HepG2 (cell line): ENCODE results near the gene KLHDC1. TPM values are rescaled to one million over a fixed set of nuclear protein-coding genes. Genes with fewer than 3 reads are reported as not detected.

Experiments
- BRF2 ChIP-seq: sonication (generic); formaldehyde crosslinking; IDR thresholded peaks from 2 replicates; pipeline ENCODE4 v1.8.1; 2022; ENCODE audit warnings: mild to moderate bottlenecking, missing genetic modification reagents
- HOMEZ ChIP-seq: IDR thresholded peaks from 2 replicates; pipeline ENCODE4 v1.6.1; 2016; ENCODE audit warnings: low read depth
- HOXA9 ChIP-seq: sonication (generic); formaldehyde crosslinking; IDR thresholded peaks from 2 replicates; pipeline ENCODE4 v1.8.1; 2022; ENCODE audit warnings: missing genetic modification reagents, mild to moderate bottlenecking, moderate library complexity, borderline replicate concordance
- KAT8 ChIP-seq: IDR thresholded peaks from 2 replicates; pipeline ENCODE4 v1.6.1; 2016; ENCODE audit warnings: missing genetic modification reagents, missing compliant biosample characterization
- KLF6 ChIP-seq: IDR thresholded peaks from 2 replicates; pipeline ENCODE4 v1.8.0; 2016; ENCODE audit warnings: missing biosample characterization, missing genetic modification reagents
- NCOA5 ChIP-seq: sonication (generic); formaldehyde crosslinking; IDR thresholded peaks from 2 replicates; pipeline ENCODE4 v1.4.0; 2020; ENCODE audit warnings: missing genetic modification reagents
- NFKBIZ ChIP-seq: IDR thresholded peaks from 2 replicates; pipeline ENCODE4 v1.6.1; 2018; ENCODE audit warnings: missing genetic modification reagents, missing compliant biosample characterization
- NR0B2 ChIP-seq: sonication (generic); formaldehyde crosslinking; IDR thresholded peaks from 2 replicates; pipeline ENCODE4 v1.4.0; 2020; ENCODE audit warnings: mild to moderate bottlenecking, missing genetic modification reagents
- NRL ChIP-seq: sonication (generic); formaldehyde crosslinking; IDR thresholded peaks from 2 replicates; pipeline ENCODE4 v1.5.0; 2020; ENCODE audit warnings: missing genetic modification reagents, mild to moderate bottlenecking, moderate library complexity, borderline replicate concordance
- SMAD9 ChIP-seq: sonication (generic); formaldehyde crosslinking; IDR thresholded peaks from 2 replicates; pipeline ENCODE4 v1.5.1; 2020; ENCODE audit warnings: mild to moderate bottlenecking, missing genetic modification reagents
- THRA ChIP-seq: sonication (generic); formaldehyde crosslinking; IDR thresholded peaks from 2 replicates; pipeline ENCODE4 v1.4.0; 2020; ENCODE audit warnings: missing genetic modification reagents, borderline replicate concordance
- ZBTB40 ChIP-seq, 2 experiments: fragments of 450-650 bp in 1 of 2; sonication (generic) in 1 of 2; formaldehyde crosslinking in 1 of 2; IDR thresholded peaks; 2 replicates each; pipeline versions ENCODE4 v1.6.1 to v1.8.0; 2016 to 2022; ENCODE audit warnings: antibody characterized with exemption in 1 of 2, mild to moderate bottlenecking in 1 of 2, missing genetic modification reagents in 1 of 2
- ZFP1 ChIP-seq: IDR thresholded peaks from 2 replicates; pipeline ENCODE4 v1.6.1; 2016
- ZFYVE20 ChIP-seq: sonication (generic); formaldehyde crosslinking; IDR thresholded peaks from 2 replicates; pipeline ENCODE4 v1.8.0; 2023; ENCODE audit warnings: low read depth, mild to moderate bottlenecking, moderate library complexity, missing genetic modification reagents, borderline replicate concordance
- ZNF644 ChIP-seq: IDR thresholded peaks from 2 replicates; pipeline ENCODE4 v1.6.1; 2016; ENCODE audit warnings: low read depth
- polyA plus RNA-seq, 8 experiments: library from polyadenylated mRNA; depleted of rRNA in 3 of 8; stranded (reverse) in 7 of 8; unstranded in 1 of 8; fragments of >200 nt; fragmentation: Illumina TruSeq in 4 of 8; extraction: Trizol in 4 of 8; gene quantifications; 2 replicates each; pipeline versions ENCODE4 v1.2.1 to v1.2.3, GENCODE V29; 2011 to 2016; ENCODE audit warnings: low read depth in 4 of 8, missing spikeins in 1 of 8, mixed read lengths in 1 of 8; ENCODE audit not compliant: insufficient read depth in 1 of 8
- total RNA-seq, 5 experiments: library from RNA; depleted of rRNA; stranded (reverse); fragments of >200 nt; fragmentation: Illumina TruSeq; extraction: Trizol; gene quantifications; 2 replicates each; pipeline ENCODE4 v1.2.3, GENCODE V29; 2016; ENCODE audit warnings: low read depth in 1 of 5

KLHDC1 gene
- total and polyA plus RNA-seq, 2 of the 13 experiments (the other 11 are each of a cell fraction or from before 2014, with no cell fraction given) = 0.11 TPM; not detected in 1

GRCh38 chr14:49768301-49769121 is 75.6 kb downstream of the KLHDC1 start (continued):
- TF ChIP-seq NR0B2 (CRISPR knock-in tag) = no peak
- no peak for TF ChIP-seq ZNF644
- TF ChIP-seq HOXA9 (CRISPR knock-in tag) = peak; percentile 69
- TF ChIP-seq ZFYVE20 (CRISPR knock-in tag) = no peak
- no peak for TF ChIP-seq NFKBIZ (CRISPR knock-in tag)
- TF ChIP-seq KLF6 (CRISPR knock-in tag) = peak; percentile 14; the same call in 1 of the 2 replicates
- 0 out of 2 replicates have a peak, but pooled peaks have one; percentile 3 for TF ChIP-seq THRA (CRISPR knock-in tag)
- no peak for TF ChIP-seq ZBTB40 (IDR thresholded peaks at IDR 0.05)
- TF ChIP-seq ZBTB40 (CRISPR knock-in tag; IDR thresholded peaks at IDR 0.05) = 0 out of 2 replicates have a peak, but pooled peaks have one; percentile 28
- TF ChIP-seq NRL (CRISPR knock-in tag) = no peak; the same call in 1 of the 2 replicates
- no peak for TF ChIP-seq KAT8
- no peak for TF ChIP-seq NCOA5 (CRISPR knock-in tag)
- TF ChIP-seq ZFP1 = no peak
- no peak for TF ChIP-seq SMAD9
- TF ChIP-seq BRF2 (CRISPR knock-in tag) = no peak
- TF ChIP-seq HOMEZ (CRISPR knock-in tag) = no peak
